GM18519 (cell line): ENCODE measurements around the gene MAPT.
A peak's percentile ranks its signal among the peaks of the same experiment; 100 is the strongest.

Experiments used
- ATAC-seq: cut with Tn5 transposase; IDR thresholded peaks from one replicate; pipeline ENCODE4 v1.9.1; 2021; ENCODE audit warnings: mild to moderate bottlenecking, moderate library complexity; ENCODE audit not compliant: unreplicated experiment, low FRiP score

The MAPT gene

GRCh38 chr17:45894022-45894784 is at the start of gene MAPT:
Gene MAPT, plus strand, starts transcription at chr17:45894554. Its CDS starts 67,784 bp downstream, at chr17:45962338.
- peak; percentile 60 for ATAC-seq

- ATAC-seq, result no peak
Observed at GRCh38 chr17:45844695-45845375, 49.5 kb upstream of the MAPT start, which contains the start of gene SPPL2C. Gene SPPL2C, plus strand, starts transcription at chr17:45844881. Its CDS starts 26 bp downstream, at chr17:45844907.

GRCh38 chr17:45845376-45846185 is 48.8 kb upstream of the MAPT start:
- no peak for ATAC-seq

- ATAC-seq, result no peak
Observed at GRCh38 chr17:45846223-45846622, 48.1 kb upstream of the MAPT start.

- ATAC-seq, result no peak
Observed at GRCh38 chr17:45846646-45847045, 47.7 kb upstream of the MAPT start.

- no peak for ATAC-seq
Observed at GRCh38 chr17:45847101-45847500, 47.3 kb upstream of the MAPT start.

GRCh38 chr17:45847747-45848146 is 46.6 kb upstream of the MAPT start:
- ATAC-seq, result no peak

GRCh38 chr17:45848405-45848804 is 45.9 kb upstream of the MAPT start:
- no peak for ATAC-seq

- ATAC-seq, result no peak
Observed at GRCh38 chr17:45848868-45849535, 45.4 kb upstream of the MAPT start.

- no peak for ATAC-seq
Observed at GRCh38 chr17:45849536-45849990, 44.8 kb upstream of the MAPT start.

GRCh38 chr17:45850011-45850410 is 44.3 kb upstream of the MAPT start:
- no peak for ATAC-seq

- ATAC-seq, result no peak
Observed at GRCh38 chr17:45850468-45850867, 43.9 kb upstream of the MAPT start.

GRCh38 chr17:45851022-45851421 is 43.3 kb upstream of the MAPT start:
- no peak for ATAC-seq

GRCh38 chr17:45851464-45851863 is 42.9 kb upstream of the MAPT start:
- no peak for ATAC-seq

- no peak for ATAC-seq
Observed at GRCh38 chr17:45851873-45852272, 42.5 kb upstream of the MAPT start.

- ATAC-seq, result no peak
Observed at GRCh38 chr17:45852535-45853297, 41.6 kb upstream of the MAPT start.

GRCh38 chr17:45854209-45854608 is 40.1 kb upstream of the MAPT start:
- ATAC-seq, result no peak

GRCh38 chr17:45855691-45856336 is 38.5 kb upstream of the MAPT start:
- ATAC-seq, result no peak
